Central memory CD8-positive, alpha-beta T cell (primary cell): ENCODE measurements around the gene BCL10.

Experiments used
- ATAC-seq: fragments of 150-1000 bp; cut with Tn5 transposase; replicated peaks from 2 replicates; pipeline ENCODE4 v1.10.0; 2022; ENCODE audit warnings: mild to moderate bottlenecking, moderate FRiP score, moderate number of reproducible peaks; ENCODE audit not compliant: poor library complexity, severe bottlenecking; ENCODE audit errors: extremely low read depth
- DNase-seq, 2 donors: peaks; one replicate each; pipeline ENCODE4 v3.0.0; 2021; ENCODE audit warnings: low spot score in 2 of 2
- H3K27ac Mint-ChIP-seq: one replicate; pipeline ENCODE4 v1.8.0; 2022; ENCODE audit warnings: low read depth, mild to moderate bottlenecking, moderate library complexity, mixed read lengths
- H3K27me3 Mint-ChIP-seq: one replicate; pipeline ENCODE4 v1.8.0; 2022; ENCODE audit warnings: mixed read lengths
- H3K36me3 Mint-ChIP-seq: one replicate; pipeline ENCODE4 v1.8.0; 2022; ENCODE audit warnings: mild to moderate bottlenecking, moderate library complexity, mixed read lengths; ENCODE audit not compliant: insufficient read depth
- H3K4me1 Mint-ChIP-seq: one replicate; pipeline ENCODE4 v1.8.0; 2022; ENCODE audit warnings: mixed read lengths
- H3K4me3 Mint-ChIP-seq: one replicate; pipeline ENCODE4 v1.8.0; 2022; ENCODE audit warnings: mild to moderate bottlenecking, moderate library complexity, mixed read lengths
- H3K9me3 Mint-ChIP-seq: one replicate; pipeline ENCODE4 v1.8.0; 2022; ENCODE audit warnings: mixed read lengths

Gene BCL10

GRCh38 chr1:85223334-85223733 lies 53.1 kb downstream of the BCL10 start:
- Mint-ChIP-seq H3K27ac (no peak overlapping the region), H3K27me3 (peaks cover 27% of the 10 kb centered on the region), H3K4me1 (no peaks in the 10 kb centered on the region), H3K36me3 (no peaks in the 10 kb centered on the region), H3K4me3 (no peak overlapping the region), H3K9me3 (no peaks in the 10 kb centered on the region)
- ATAC-seq (no peak), DNase-seq (no peak)

- ATAC-seq (no peak), DNase-seq (no peak)
- Mint-ChIP-seq H3K36me3 (no peaks in the 10 kb centered on the region), H3K4me3 (no peak overlapping the region), H3K9me3 (no peaks in the 10 kb centered on the region), H3K27me3 (peaks cover 43% of the 10 kb centered on the region), H3K4me1 (no peaks in the 10 kb centered on the region), H3K27ac (no peak overlapping the region)
Observed at GRCh38 chr1:85220756-85221201, 55.7 kb downstream of the BCL10 start.

- H3K9me3 Mint-ChIP-seq, result no peaks in the 10 kb centered on the region
- no peak overlapping the region for H3K4me3 Mint-ChIP-seq
- H3K4me1 Mint-ChIP-seq, result no peaks in the 10 kb centered on the region
- DNase-seq (no peak), ATAC-seq (no peak)
- H3K36me3 Mint-ChIP-seq, result no peaks in the 10 kb centered on the region
- peaks cover 50% of the 10 kb centered on the region for H3K27me3 Mint-ChIP-seq
- H3K27ac Mint-ChIP-seq, result no peak overlapping the region
Observed at GRCh38 chr1:85219853-85220610, 56.4 kb downstream of the BCL10 start.

GRCh38 chr1:85216697-85217096 lies 59.7 kb downstream of the BCL10 start:
- no peaks in the 10 kb centered on the region for H3K9me3 Mint-ChIP-seq
- no peak overlapping the region for H3K4me3 Mint-ChIP-seq
- H3K4me1 Mint-ChIP-seq, result no peaks in the 10 kb centered on the region
- DNase-seq (no peak), ATAC-seq (no peak)
- H3K27me3 Mint-ChIP-seq, result peaks cover 50% of the 10 kb centered on the region
- no peak overlapping the region for H3K27ac Mint-ChIP-seq
- no peaks in the 10 kb centered on the region for H3K36me3 Mint-ChIP-seq
